ENCODE data around the gene MMRN2. TPM values are rescaled to one million over a fixed set of nuclear protein-coding genes. Genes with fewer than 3 reads are reported as not detected.

MMRN2 gene
- total and polyA plus RNA-seq, 2 experiments from 2014 or later = 1.2 to 4.5 TPM

DNA sequence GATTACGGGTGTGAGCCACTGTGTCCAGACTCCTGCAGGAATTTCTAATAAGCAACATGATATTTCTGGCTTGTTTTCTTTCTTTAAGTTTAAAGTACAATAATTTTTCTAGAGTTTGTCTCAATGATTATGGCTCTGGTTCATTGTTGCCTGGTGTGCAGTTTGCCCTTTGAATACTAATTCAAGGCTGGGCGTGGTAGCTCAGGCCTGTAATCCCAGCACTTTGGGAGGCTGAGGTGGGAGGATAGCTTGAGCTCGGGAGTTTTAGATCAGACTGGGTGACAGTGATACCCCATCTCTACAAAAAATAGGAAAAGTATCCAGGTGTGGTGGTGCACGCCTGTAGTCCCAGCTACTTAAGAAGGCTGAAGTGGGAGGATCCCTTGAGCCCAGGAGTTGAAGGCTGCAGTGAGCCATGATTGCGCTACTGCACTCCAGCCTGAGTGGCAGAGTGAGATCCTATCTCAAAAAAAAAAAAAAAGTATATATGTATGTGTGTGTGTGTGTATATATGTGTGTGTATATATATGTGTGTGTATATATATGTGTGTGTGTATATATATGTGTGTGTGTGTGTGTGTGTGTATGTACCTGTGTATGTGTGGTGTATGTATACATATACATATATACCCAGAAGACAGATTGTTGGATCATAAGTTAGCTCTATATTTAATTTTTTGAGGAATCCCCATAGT is 19.1 kb upstream of the MMRN2 start:
- H3F3A ChIP-seq (ENCODE audit: insufficient read depth) = peaks cover 16% of the 10 kb centered on the region
- no peak overlapping the region for H3K4me3 ChIP-seq
- in situ Hi-C loops (cut with MboI) = no loop called here
- H3K9ac ChIP-seq = no peak overlapping the region
- H2AFZ ChIP-seq = no peak overlapping the region
- no peak for DNase-seq
- H4K20me1 ChIP-seq (ENCODE audit: insufficient read depth) = no peaks in the 10 kb centered on the region
- peaks cover 38% of the 10 kb centered on the region for H3K4me1 ChIP-seq (ENCODE audit: insufficient read depth)
- H3K9me3 ChIP-seq (ENCODE audit: low read depth) = no peaks in the 10 kb centered on the region
- H3K27me3 ChIP-seq (replicated peaks; ENCODE audit: insufficient read depth) = no peaks in the 10 kb centered on the region
- TF ChIP-seq EZH2phosphoT487 (IDR thresholded peaks at IDR 0.05; ENCODE audit: insufficient read depth, low read depth) (no peak), EZH2 (IDR thresholded peaks at IDR 0.05; ENCODE audit: insufficient read depth, poor library complexity, severe bottlenecking) (no peak)
- 91 to 95% methylated on average over 5 of the region's 5 CpGs for WGBS, 2 experiments (ENCODE audit: low coverage in 1 of 2, low lambda C conversion rate in 2 of 2, missing lambda C conversion rate in 2 of 2)
- no peak overlapping the region for H3K27ac ChIP-seq
- no peak overlapping the region for H3K4me2 ChIP-seq (ENCODE audit: unreplicated experiment)
- H3K79me2 ChIP-seq (ENCODE audit: insufficient read depth) = no peaks in the 10 kb centered on the region
- H3K36me3 ChIP-seq (ENCODE audit: low read depth) = no peaks in the 10 kb centered on the region
- H3K9me2 ChIP-seq (ENCODE audit: insufficient read depth) = no peaks in the 10 kb centered on the region

DNA sequence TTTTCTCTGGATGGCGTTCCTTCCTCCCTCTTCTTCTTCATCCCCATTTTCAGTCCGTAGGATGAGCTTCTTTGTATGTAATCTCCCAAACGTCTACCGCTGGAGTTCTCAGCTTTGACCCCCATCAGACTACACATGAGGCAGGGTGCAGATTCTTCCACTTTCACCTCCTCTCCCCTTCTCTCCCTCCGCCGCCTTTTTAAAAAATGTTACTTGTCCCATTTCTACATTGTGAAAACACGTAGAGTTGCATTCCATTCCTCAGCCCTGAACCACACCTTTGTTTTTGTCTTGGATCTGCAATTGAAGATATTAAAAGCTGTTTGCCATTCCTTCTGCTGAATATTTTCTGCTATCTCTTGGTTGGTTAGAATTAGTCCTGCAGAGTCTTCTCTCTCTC is 17.1 kb upstream of the MMRN2 start:
- DNase-seq = no peak
- Histone ChIP-seq H3K27ac (no peak overlapping the region), H3K4me1 (ENCODE audit: insufficient read depth) (peaks cover 40% of the 10 kb centered on the region), H3K9me2 (ENCODE audit: insufficient read depth) (no peaks in the 10 kb centered on the region), H3K4me2 (ENCODE audit: unreplicated experiment) (no peak overlapping the region), H3K36me3 (ENCODE audit: low read depth) (no peaks in the 10 kb centered on the region), H3K79me2 (ENCODE audit: insufficient read depth) (no peaks in the 10 kb centered on the region), H2AFZ (no peak overlapping the region), H3F3A (ENCODE audit: insufficient read depth) (peaks cover 29% of the 10 kb centered on the region), H3K27me3 (replicated peaks; ENCODE audit: insufficient read depth) (no peaks in the 10 kb centered on the region), H3K9ac (no peak overlapping the region), H4K20me1 (ENCODE audit: insufficient read depth) (no peaks in the 10 kb centered on the region), H3K9me3 (ENCODE audit: low read depth) (no peaks in the 10 kb centered on the region), H3K4me3 (no peak overlapping the region)
- in situ Hi-C loops (cut with MboI) = no loop called here
- TF ChIP-seq EZH2phosphoT487 (IDR thresholded peaks at IDR 0.05; ENCODE audit: insufficient read depth, low read depth) = no peak
- 77 to 79% methylated on average over 7 of the region's 7 CpGs for WGBS, 2 experiments (ENCODE audit: low coverage in 1 of 2, low lambda C conversion rate in 2 of 2, missing lambda C conversion rate in 2 of 2)

DNA sequence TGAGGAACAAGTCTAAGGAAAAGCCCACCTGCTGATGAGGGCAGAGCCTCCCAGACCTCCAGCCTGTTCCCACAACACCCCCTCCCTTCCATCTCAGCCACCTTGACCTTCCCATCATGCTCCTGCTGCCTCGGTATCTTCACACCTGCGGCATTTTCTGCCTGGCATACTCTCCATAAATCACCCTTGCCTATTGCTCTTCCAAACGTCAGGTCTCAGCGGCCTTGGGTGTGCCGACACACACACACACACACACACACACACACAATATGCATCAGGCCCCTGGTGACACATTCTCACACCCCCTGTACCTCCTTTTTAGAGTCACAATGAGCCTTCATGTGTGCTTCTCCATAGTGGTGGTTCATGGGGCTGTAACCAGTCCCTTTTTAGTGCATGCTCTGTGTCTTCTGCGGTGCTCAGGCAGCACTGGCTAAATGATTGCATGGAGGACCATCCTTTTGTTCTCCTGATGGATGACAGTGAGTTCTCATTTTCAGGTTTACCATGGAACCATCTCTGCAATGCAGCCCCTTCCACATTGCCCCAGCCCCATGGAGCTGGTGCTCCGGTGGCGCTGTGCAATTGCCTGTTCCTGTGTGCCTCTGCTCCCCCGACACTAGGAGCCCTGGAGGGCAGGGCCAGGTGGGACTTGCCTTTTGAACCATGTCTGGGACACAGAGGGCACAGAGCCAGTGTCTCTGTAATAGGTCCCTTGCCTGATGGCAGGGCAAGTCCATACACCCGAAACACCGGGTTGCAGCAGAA is 15.4 kb upstream of the MMRN2 start:
- no peak overlapping the region for H3K27ac ChIP-seq
- no peaks in the 10 kb centered on the region for H3K9me2 ChIP-seq (ENCODE audit: insufficient read depth)
- H3K4me1 ChIP-seq (ENCODE audit: insufficient read depth) = peaks cover 35% of the 10 kb centered on the region
- no peak overlapping the region for H3K4me3 ChIP-seq
- H4K20me1 ChIP-seq (ENCODE audit: insufficient read depth) = no peaks in the 10 kb centered on the region
- H3F3A ChIP-seq (ENCODE audit: insufficient read depth) = peaks cover 34% of the 10 kb centered on the region
- TF ChIP-seq EZH2 (IDR thresholded peaks at IDR 0.05; ENCODE audit: insufficient read depth, poor library complexity, severe bottlenecking) = no peak
- TF ChIP-seq EZH2phosphoT487 (IDR thresholded peaks at IDR 0.05; ENCODE audit: insufficient read depth, low read depth) = no peak
- no peaks in the 10 kb centered on the region for H3K9me3 ChIP-seq (ENCODE audit: low read depth)
- H3K4me2 ChIP-seq (ENCODE audit: unreplicated experiment) = no peak overlapping the region
- 86 to 96% methylated on average over 10 to 11 of the region's 11 CpGs for WGBS, 2 experiments (ENCODE audit: low coverage in 1 of 2, low lambda C conversion rate in 2 of 2, missing lambda C conversion rate in 2 of 2)
- no peak overlapping the region for H2AFZ ChIP-seq
- no peaks in the 10 kb centered on the region for H3K27me3 ChIP-seq (replicated peaks; ENCODE audit: insufficient read depth)
- no peak overlapping the region for H3K9ac ChIP-seq
- no peaks in the 10 kb centered on the region for H3K36me3 ChIP-seq (ENCODE audit: low read depth)
- peaks cover 11% of the 10 kb centered on the region for H3K79me2 ChIP-seq (ENCODE audit: insufficient read depth)
- in situ Hi-C loops (cut with MboI) = no loop called here
- no peak for DNase-seq

DNA sequence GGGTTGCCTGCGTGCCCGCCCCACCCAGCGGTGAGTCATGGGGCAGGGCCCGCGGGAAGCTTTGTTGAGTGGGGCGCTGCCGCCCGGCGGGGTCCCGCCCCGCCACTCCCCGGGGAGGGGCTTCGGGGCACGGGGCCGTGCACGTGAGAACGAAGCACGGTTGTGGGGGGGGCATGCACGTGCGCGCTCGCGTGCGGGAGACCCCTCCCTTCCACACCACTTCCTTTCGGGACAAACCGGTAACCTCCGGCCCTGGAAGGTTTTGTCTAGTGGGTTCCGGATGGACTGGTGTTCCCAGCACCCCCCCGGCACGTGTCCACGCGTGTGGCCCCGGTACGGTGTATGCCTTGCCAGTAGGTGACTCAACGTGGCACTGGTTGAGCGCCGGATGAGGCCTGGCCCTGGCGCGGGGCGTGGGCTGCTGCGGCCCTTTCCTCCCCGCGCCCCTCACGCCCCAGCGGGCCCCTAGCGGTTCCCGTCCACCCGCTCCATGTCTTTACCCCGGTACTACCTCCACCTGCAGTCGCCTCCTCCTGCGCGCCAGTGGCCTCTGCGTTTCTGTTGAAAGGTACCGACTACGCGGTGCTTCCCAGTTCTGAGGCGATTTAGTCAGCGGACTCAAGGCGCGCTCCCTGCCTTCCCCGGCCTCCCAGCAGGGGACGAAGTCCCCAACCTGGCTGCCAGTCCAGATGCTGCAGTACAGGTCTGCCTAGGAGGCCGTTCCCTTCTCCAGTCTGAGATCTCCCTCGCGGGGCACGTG is 14.0 kb upstream of the MMRN2 start:
- peak overlapping the region; percentile 100 for H3K9ac ChIP-seq
- H3K4me1 ChIP-seq (ENCODE audit: insufficient read depth) = peaks cover 39% of the 10 kb centered on the region
- H3K79me2 ChIP-seq (ENCODE audit: insufficient read depth) = peaks cover 18% of the 10 kb centered on the region
- no peaks in the 10 kb centered on the region for H3K36me3 ChIP-seq (ENCODE audit: low read depth)
- in situ Hi-C loops (cut with MboI) = no loop called here
- TF ChIP-seq EZH2 (IDR thresholded peaks at IDR 0.05; ENCODE audit: insufficient read depth, poor library complexity, severe bottlenecking) = no peak
- no peak for TF ChIP-seq EZH2phosphoT487 (IDR thresholded peaks at IDR 0.05; ENCODE audit: insufficient read depth, low read depth)
- DNase-seq = peak; percentile 97
- peak overlapping the region; percentile 66 for H2AFZ ChIP-seq
- peak overlapping the region; percentile 99 for H3K27ac ChIP-seq
- peak overlapping the region; percentile 94 for H3K4me3 ChIP-seq
- H3K4me2 ChIP-seq (ENCODE audit: unreplicated experiment) = peak overlapping the region; percentile 100
- H3K9me2 ChIP-seq (ENCODE audit: insufficient read depth) = no peaks in the 10 kb centered on the region
- H3K27me3 ChIP-seq (replicated peaks; ENCODE audit: insufficient read depth) = no peaks in the 10 kb centered on the region
- H4K20me1 ChIP-seq (ENCODE audit: insufficient read depth) = no peaks in the 10 kb centered on the region
- 10 to 12% methylated on average over 41 to 56 of the region's 66 CpGs for WGBS, 2 experiments (ENCODE audit: low coverage in 1 of 2, low lambda C conversion rate in 2 of 2, missing lambda C conversion rate in 2 of 2)
- H3F3A ChIP-seq (ENCODE audit: insufficient read depth) = peaks cover 27% of the 10 kb centered on the region
- no peaks in the 10 kb centered on the region for H3K9me3 ChIP-seq (ENCODE audit: low read depth)

All from GM23248 (cell line).